Subcutaneous adipose tissue (tissue), 4 donors: Measurements from ENCODE around the gene ASIC3. TPM values are rescaled to one million over a fixed set of nuclear protein-coding genes. Genes with fewer than 3 reads are reported as not detected.

Source experiments
- CTCF ChIP-seq: fragments of 450-650 bp; IDR thresholded peaks from one replicate; pipeline ENCODE4 v1.5.1; 2016; ENCODE audit warnings: low read depth, mild to moderate bottlenecking, control low read depth, antibody characterized with exemption, moderate library complexity
- total RNA-seq, 4 donors: library from RNA; depleted of rRNA; stranded (reverse); fragments of >200 nt; gene quantifications; one replicate each; pipeline ENCODE4 v1.1.0, GENCODE V29; 2016

ASIC3 gene
- total RNA-seq, 4 donors from 2014 or later, result 0.34 to 1.1 (median 0.44) TPM; not detected in 1

- TF ChIP-seq CTCF, result no peak
Observed at GRCh38 chr7:151085329-151085690, 37.0 kb downstream of the ASIC3 start.

- TF ChIP-seq CTCF, result no peak
Observed at GRCh38 chr7:151085691-151086620, 37.6 kb downstream of the ASIC3 start, which contains the start of gene AGAP3. AGAP3 (plus strand) TSS chr7:151086475; CDS start chr7:151086742, 267 bp downstream.

- TF ChIP-seq CTCF, result no peak
Observed at GRCh38 chr7:151086802-151087244, 38.5 kb downstream of the ASIC3 start.

- TF ChIP-seq CTCF, result no peak
Observed at GRCh38 chr7:151087245-151088018, 39.1 kb downstream of the ASIC3 start.

- TF ChIP-seq CTCF, result no peak
Observed at GRCh38 chr7:151088019-151088855, 39.9 kb downstream of the ASIC3 start.

GRCh38 chr7:151088856-151089699 is 40.7 kb downstream of the ASIC3 start:
- TF ChIP-seq CTCF, result no peak
